ENCODE results near the gene ADARB2.

- TF ChIP-seq CTCF (IDR thresholded peaks at IDR 0.05) (no peak), POLR2A (IDR thresholded peaks at IDR 0.05) (no peak), EP300 (IDR thresholded peaks at IDR 0.05; ENCODE audit: low read depth) (no peak), POLR2AphosphoS5 (IDR thresholded peaks at IDR 0.05) (no peak)
These were observed 337.8 kb downstream of the ADARB2 start for GRCh38 chr10:1399431-1400100.
